ENCODE measurements around the gene DEFB123. TPM values are rescaled to one million over a fixed set of nuclear protein-coding genes. Genes with fewer than 3 reads are reported as not detected.

Gene DEFB123
- total RNA-seq, 1 donor from 2014 or later: not detected

DNA sequence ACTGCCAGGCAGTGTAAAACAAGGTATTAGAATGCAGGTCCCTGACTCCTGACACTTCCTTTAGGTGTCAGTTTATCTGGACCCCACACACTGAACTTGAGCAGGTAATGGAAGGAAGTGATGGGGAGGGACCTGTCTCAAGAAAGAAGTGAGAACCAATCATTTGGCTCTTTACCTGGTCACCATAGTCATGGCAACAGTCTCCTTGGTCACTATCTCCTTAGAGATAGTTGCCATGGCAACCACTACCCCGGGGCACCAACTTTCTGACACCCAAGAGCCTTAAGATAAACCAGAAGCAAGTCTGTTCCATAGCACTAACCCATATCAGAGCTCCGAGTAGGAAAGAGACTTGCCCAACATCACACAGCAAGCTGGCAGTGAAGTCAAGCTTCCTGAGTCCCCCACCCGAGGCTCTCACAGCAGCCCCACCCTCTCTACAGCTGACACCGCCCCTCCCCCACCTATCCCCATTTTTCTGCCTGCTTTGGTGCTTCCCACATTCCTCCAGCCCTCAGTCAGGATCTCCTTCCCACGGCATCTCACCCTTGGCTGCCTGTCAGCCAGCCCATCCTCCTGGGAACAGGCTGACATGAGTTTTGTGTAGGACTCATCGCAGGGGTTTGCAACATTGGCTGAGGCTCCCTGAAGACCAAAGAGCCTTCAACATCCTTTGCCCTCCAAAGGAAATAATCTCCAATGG is 57.6 kb downstream of the DEFB123 start:
- Mint-ChIP-seq H3K9me3 (ENCODE audit: low read depth) (peaks cover 3% of the 10 kb centered on the region), H3K36me3 (ENCODE audit: low read depth) (no peaks in the 10 kb centered on the region)
- no peak for DNase-seq (ENCODE audit: low spot score)

More for the DNA sequence above, 57.6 kb downstream of the DEFB123 start:
- peaks cover 23% of the 10 kb centered on the region for H3K4me1 Mint-ChIP-seq (ENCODE audit: low read depth)
- H3K27ac Mint-ChIP-seq (ENCODE audit: unreplicated experiment): peak overlapping the region; percentile 80
- peaks cover 14% of the 10 kb centered on the region for H3K27me3 Mint-ChIP-seq (ENCODE audit: low read depth)
- no peak for TF ChIP-seq CTCF (IDR thresholded peaks at IDR 0.05)
- H3K4me3 Mint-ChIP-seq (ENCODE audit: unreplicated experiment): no peak overlapping the region

Other genes starting within 250 kb of the DEFB123 start
- not detected in 3 replicates for gene DEFB115, start 183.0 kb upstream of the DEFB123 start, total RNA-seq
- not detected in 3 replicates for gene DEFB116, start 132.0 kb upstream of the DEFB123 start, total RNA-seq
- gene DEFB118, start 72.0 kb upstream of the DEFB123 start, total RNA-seq: not detected in 3 replicates
- not detected in 3 replicates for gene DEFB119, start 50.0 kb upstream of the DEFB123 start, total RNA-seq
- gene DEFB121, start 34.4 kb upstream of the DEFB123 start, total RNA-seq: not detected in 3 replicates
- not detected in 3 replicates for gene DEFB124, start 34.5 kb downstream of the DEFB123 start, total RNA-seq
- not detected in 3 replicates for gene REM1, start 34.7 kb downstream of the DEFB123 start, total RNA-seq
- gene HM13, start 73.8 kb downstream of the DEFB123 start, total RNA-seq: 228 to 277 TPM (median 269 TPM) in 3 replicates
- gene ID1, start 164.7 kb downstream of the DEFB123 start, total RNA-seq: 7.7 to 73.7 TPM (median 9.0 TPM) in 3 replicates
- not detected in 3 replicates for gene COX4I2, start 197.3 kb downstream of the DEFB123 start, total RNA-seq

Data from chondrocyte (in vitro differentiated cells).